H9 (cell line): ENCODE measurements around the gene ERCC2. TPM values are rescaled to one million over a fixed set of nuclear protein-coding genes. Genes with fewer than 3 reads are reported as not detected.

Source experiments
- DNase-seq: peaks from one replicate; pipeline ENCODE4 v3.0.0-alpha.2; 2017
- H2AFZ ChIP-seq: one replicate; pipeline ENCODE4 v1.6.1; 2013; ENCODE audit warnings: mild to moderate bottlenecking, low read length, control low read depth, moderate library complexity
- H2AK5ac ChIP-seq: 2 replicates; pipeline ENCODE4 v1.6.1; 2013; ENCODE audit warnings: low read length, control low read depth, mixed read lengths; ENCODE audit not compliant: insufficient read length
- H2BK120ac ChIP-seq: one replicate; pipeline ENCODE4 v1.6.1; 2013; ENCODE audit warnings: low read depth, mild to moderate bottlenecking, low read length, control low read depth, inconsistent platforms; ENCODE audit not compliant: poor library complexity, severe bottlenecking
- H2BK12ac ChIP-seq: 2 replicates; pipeline ENCODE4 v1.6.1; 2013; ENCODE audit warnings: low read length, control low read depth, mixed read lengths, low read depth; ENCODE audit not compliant: insufficient read length
- H2BK15ac ChIP-seq: 2 replicates; pipeline ENCODE4 v1.6.1; 2013; ENCODE audit warnings: low read depth, low read length, control low read depth
- H2BK20ac ChIP-seq: one replicate; pipeline ENCODE4 v1.6.1; 2013; ENCODE audit warnings: low read depth, mild to moderate bottlenecking, low read length, control low read depth, inconsistent platforms; ENCODE audit not compliant: poor library complexity, severe bottlenecking
- H2BK5ac ChIP-seq: 2 replicates; pipeline ENCODE4 v1.6.1; 2013; ENCODE audit warnings: low read length, control low read depth, mixed read lengths; ENCODE audit not compliant: insufficient read length
- H3K14ac ChIP-seq: 2 replicates; pipeline ENCODE4 v1.6.1; 2013; ENCODE audit warnings: low read length, control low read depth; ENCODE audit not compliant: insufficient read depth
- H3K18ac ChIP-seq: 2 replicates; pipeline ENCODE4 v1.6.1; 2013; ENCODE audit warnings: low read depth, mild to moderate bottlenecking, mixed read lengths, low read length, control low read depth; ENCODE audit not compliant: insufficient read length
- H3K23ac ChIP-seq: 2 replicates; pipeline ENCODE4 v1.6.1; 2013; ENCODE audit warnings: low read length, control low read depth, mixed read lengths, low read depth; ENCODE audit not compliant: insufficient read length
- H3K23me2 ChIP-seq: 2 replicates; pipeline ENCODE4 v1.6.1; 2013; ENCODE audit warnings: low read depth, mild to moderate bottlenecking, mixed read lengths, low read length, control low read depth; ENCODE audit not compliant: insufficient read length, poor library complexity, severe bottlenecking
- H3K27ac ChIP-seq: 2 replicates; pipeline ENCODE4 v1.5.1; 2013; ENCODE audit warnings: low read length, control low read depth, mixed read lengths, low read depth; ENCODE audit not compliant: insufficient read length
- H3K27me3 ChIP-seq: 2 replicates; pipeline ENCODE4 v1.6.1; 2013; ENCODE audit warnings: low read length, control low read depth, inconsistent platforms; ENCODE audit not compliant: insufficient read depth
- H3K4ac ChIP-seq: 2 replicates; pipeline ENCODE4 v1.6.1; 2013; ENCODE audit warnings: low read depth, mild to moderate bottlenecking, control low read depth, inconsistent platforms, low read length, moderate library complexity
- H3K4me1 ChIP-seq: 2 replicates; pipeline ENCODE4 v1.6.1; 2013; ENCODE audit warnings: low read length, control low read depth, inconsistent platforms; ENCODE audit not compliant: insufficient read depth
- H3K4me2 ChIP-seq: 2 replicates; pipeline ENCODE4 v1.6.1; 2013; ENCODE audit warnings: low read length, control low read depth, mixed read lengths; ENCODE audit not compliant: insufficient read length, insufficient read depth
- H3K56ac ChIP-seq: 2 replicates; pipeline ENCODE4 v1.6.1; 2013; ENCODE audit warnings: low read depth, mild to moderate bottlenecking, mixed read lengths, low read length, control low read depth; ENCODE audit not compliant: insufficient read length
- H3K79me1 ChIP-seq: 2 replicates; pipeline ENCODE4 v1.6.1; 2013; ENCODE audit warnings: low read depth, mild to moderate bottlenecking, moderate library complexity, low read length, control low read depth, inconsistent platforms; ENCODE audit not compliant: insufficient read depth, poor library complexity, severe bottlenecking
- H3K79me2 ChIP-seq: 2 replicates; pipeline ENCODE4 v1.6.1; 2013; ENCODE audit warnings: low read length, control low read depth, inconsistent platforms; ENCODE audit not compliant: insufficient read depth
- H3K9ac ChIP-seq: 2 replicates; pipeline ENCODE4 v1.6.1; 2013; ENCODE audit warnings: low read length, control low read depth, mixed read lengths; ENCODE audit not compliant: insufficient read length; ENCODE audit errors: extremely low read depth
- H3K9me3 ChIP-seq: one replicate; pipeline ENCODE4 v1.6.1; 2013; ENCODE audit warnings: low read depth, low read length, inconsistent platforms; ENCODE audit not compliant: control insufficient read depth
- H3T11ph ChIP-seq: one replicate; pipeline ENCODE4 v1.6.1; 2013; ENCODE audit warnings: mild to moderate bottlenecking, low read length, control low read depth, inconsistent platforms
- H4K20me1 ChIP-seq: one replicate; pipeline ENCODE4 v1.6.1; 2013; ENCODE audit not compliant: control insufficient read depth, insufficient read length, insufficient read depth
- H4K5ac ChIP-seq: 2 replicates; pipeline ENCODE4 v1.6.1; 2013; ENCODE audit warnings: low read depth, mild to moderate bottlenecking, mixed read lengths, low read length, control low read depth; ENCODE audit not compliant: insufficient read length
- H4K8ac ChIP-seq: replicated peaks from 2 replicates; pipeline ENCODE4 v1.6.1; 2013; ENCODE audit warnings: low read length, control low read depth, mixed read lengths, low read depth; ENCODE audit not compliant: insufficient read length
- H4K91ac ChIP-seq: 2 replicates; pipeline ENCODE4 v1.6.1; 2013; ENCODE audit warnings: low read depth, mild to moderate bottlenecking, moderate library complexity, mixed read lengths, low read length, control low read depth; ENCODE audit not compliant: insufficient read length
- H3K27ac Mint-ChIP-seq, 3 experiments: 2 replicates in 2 of 3; 3 replicates in 1 of 3; pipeline ENCODE4 v1.8.0; 2020 to 2021; ENCODE audit warnings: mixed read lengths in 3 of 3, mild to moderate bottlenecking in 1 of 3, moderate library complexity in 1 of 3
- H3K27me3 Mint-ChIP-seq: 2 replicates; pipeline ENCODE4 v1.8.0; 2021; ENCODE audit warnings: low read depth, mild to moderate bottlenecking, moderate library complexity, mixed read lengths
- H3K36me3 Mint-ChIP-seq, 3 experiments: 2 replicates in 2 of 3; 3 replicates in 1 of 3; pipeline ENCODE4 v1.8.0; 2020 to 2021; ENCODE audit warnings: low read depth in 3 of 3, mixed read lengths in 3 of 3; ENCODE audit not compliant: insufficient read depth in 1 of 3
- H3K4me1 Mint-ChIP-seq, 2 experiments: 2 replicates each; pipeline ENCODE4 v1.8.0; 2020; ENCODE audit warnings: mixed read lengths in 2 of 2
- H3K4me3 Mint-ChIP-seq, 2 experiments: 2 replicates in 1 of 2; 3 replicates in 1 of 2; pipeline ENCODE4 v1.8.0; 2020 to 2021; ENCODE audit warnings: mild to moderate bottlenecking in 2 of 2, mixed read lengths in 2 of 2, moderate library complexity in 1 of 2
- H3K9me3 Mint-ChIP-seq, 2 experiments: 2 replicates in 1 of 2; 3 replicates in 1 of 2; pipeline ENCODE4 v1.8.0; 2020; ENCODE audit warnings: mild to moderate bottlenecking in 2 of 2, mixed read lengths in 2 of 2, moderate library complexity in 1 of 2
- CTCF ChIP-seq: fragments of 200-600 bp; sonication (generic); conservative IDR thresholded peaks from 3 replicates; pipeline ENCODE4 v1.8.0; 2021; ENCODE audit warnings: antibody characterized with exemption, mild to moderate bottlenecking
- WGBS: extraction: QIAGEN DNeasy Blood & Tissue Kit; methylation state at CpG from one replicate; pipeline ENCODE4 v1.1.7; 2013; ENCODE audit warnings: missing lambda C conversion rate, low lambda C conversion rate, mixed read lengths; ENCODE audit not compliant: insufficient read length; ENCODE audit errors: extremely low coverage; 5-methylcytosine and 5-hydroxymethylcytosine counted together
- total RNA-seq: library from RNA; stranded (reverse); gene quantifications from 2 replicates; pipeline ENCODE4 v1.2.1, GENCODE V29; 2021

Gene ERCC2
- total RNA-seq, 1 experiment from 2014 or later: 98.7 TPM

DNA sequence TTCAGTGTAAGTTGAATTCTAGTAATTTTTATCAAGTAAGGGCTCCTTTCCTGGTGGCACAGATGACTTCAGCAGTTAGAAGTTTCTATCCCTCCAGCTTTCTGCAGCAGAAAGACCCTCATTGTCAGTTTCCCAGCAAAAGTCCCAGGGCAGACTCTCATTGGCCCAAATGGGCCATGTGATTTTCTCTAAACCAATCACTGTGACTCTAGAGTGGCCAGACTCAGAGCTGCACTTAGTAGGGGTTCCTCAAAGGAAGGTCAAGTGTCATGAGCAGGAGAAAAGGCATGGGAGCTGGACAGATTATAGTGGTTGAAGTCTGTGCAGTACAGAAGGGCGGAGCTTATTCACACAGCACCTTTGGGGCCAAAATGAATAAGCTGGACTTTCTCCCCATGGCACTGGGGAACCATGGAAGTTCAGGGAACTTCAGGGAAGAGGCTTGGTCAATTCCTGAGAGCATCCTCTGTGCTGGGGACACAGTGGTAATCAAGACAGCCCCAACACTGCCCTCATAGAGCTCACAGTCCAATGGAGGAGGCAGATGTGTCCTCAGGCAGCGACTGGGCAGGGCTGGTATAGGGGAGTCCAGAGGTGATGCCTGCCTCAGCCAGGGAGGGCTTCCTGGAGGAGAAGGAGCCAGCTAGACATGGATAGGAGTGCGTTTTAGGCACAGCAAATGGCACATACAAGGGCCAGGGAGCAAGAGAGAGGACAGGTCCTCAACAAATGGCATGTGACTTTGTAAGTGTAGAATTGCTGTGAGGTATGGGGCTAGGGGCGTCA, 66.0 kb downstream of the ERCC2 start:
- Histone ChIP-seq H4K20me1 (no peaks in the 10 kb centered on the region), H2AFZ (no peak overlapping the region), H2BK15ac (no peak overlapping the region), H3K4me2 (no peak overlapping the region), H3K23me2 (no peaks in the 10 kb centered on the region), H2BK20ac (no peak overlapping the region), H3K4me1 (no peaks in the 10 kb centered on the region; the same call in 1 of the 2 replicates), H2BK120ac (no peak overlapping the region), H3K79me2 (no peaks in the 10 kb centered on the region), H2AK5ac (no peak overlapping the region), H3K18ac (no peak overlapping the region), H3K27ac (no peak overlapping the region), H3K27me3 (no peaks in the 10 kb centered on the region; the same call in 1 of the 2 replicates), H3T11ph (no peak overlapping the region), H3K4ac (no peak overlapping the region), H3K79me1 (no peaks in the 10 kb centered on the region), H4K91ac (no peak overlapping the region), H3K9ac (no peak overlapping the region), H4K5ac (no peak overlapping the region), H3K14ac (no peak overlapping the region), H2BK5ac (no peak overlapping the region), H3K56ac (no peak overlapping the region), H4K8ac (no peak overlapping the region), H3K9me3 (no peaks in the 10 kb centered on the region), H2BK12ac (no peak overlapping the region), H3K23ac (no peak overlapping the region)
- Mint-ChIP-seq H3K4me3 (no peak overlapping the region; a peak in 1 of 5 replicates), H3K27ac (no peak overlapping the region), H3K27me3 (peaks cover 39% of the 10 kb centered on the region), H3K36me3 (peaks cover 4 to 17% (median 7%) of the 10 kb centered on the region in 3 experiments; a peak in 6 of 7 replicates), H3K4me1 (peaks cover 15 to 24% of the 10 kb centered on the region in 2 experiments), H3K9me3 (peaks cover 3 to 9% of the 10 kb centered on the region in 2 experiments; a peak in 2 of 5 replicates)
- no peak for TF ChIP-seq CTCF
- no CpG with 5 or more reads among the region's 4 CpGs for WGBS
- DNase-seq: no peak
